LNCaP clone FGC (cell line): ENCODE data around the gene VAMP7.

Experiments
- DNase-seq: peaks from one replicate; pipeline ENCODE4 v3.0.0-alpha.2; 2011; ENCODE audit warnings: low read depth
- H3K4me3 ChIP-seq: 2 replicates; pipeline ENCODE4 v1.5.1; 2011; ENCODE audit warnings: mild to moderate bottlenecking, low read depth, low read length, control low read depth
- TF ChIP-seq, protein P1 (sequence below): IDR thresholded peaks from 2 replicates; pipeline ENCODE4 v1.5.1; 2012; ENCODE audit warnings: mild to moderate bottlenecking; ENCODE audit not compliant: control insufficient read depth, insufficient read depth; ENCODE audit errors: extremely low read depth

The VAMP7 gene

GRCh38 chrX:155870958-155871357 is 10.2 kb upstream of the VAMP7 start:
- TF ChIP-seq, protein P1, sequence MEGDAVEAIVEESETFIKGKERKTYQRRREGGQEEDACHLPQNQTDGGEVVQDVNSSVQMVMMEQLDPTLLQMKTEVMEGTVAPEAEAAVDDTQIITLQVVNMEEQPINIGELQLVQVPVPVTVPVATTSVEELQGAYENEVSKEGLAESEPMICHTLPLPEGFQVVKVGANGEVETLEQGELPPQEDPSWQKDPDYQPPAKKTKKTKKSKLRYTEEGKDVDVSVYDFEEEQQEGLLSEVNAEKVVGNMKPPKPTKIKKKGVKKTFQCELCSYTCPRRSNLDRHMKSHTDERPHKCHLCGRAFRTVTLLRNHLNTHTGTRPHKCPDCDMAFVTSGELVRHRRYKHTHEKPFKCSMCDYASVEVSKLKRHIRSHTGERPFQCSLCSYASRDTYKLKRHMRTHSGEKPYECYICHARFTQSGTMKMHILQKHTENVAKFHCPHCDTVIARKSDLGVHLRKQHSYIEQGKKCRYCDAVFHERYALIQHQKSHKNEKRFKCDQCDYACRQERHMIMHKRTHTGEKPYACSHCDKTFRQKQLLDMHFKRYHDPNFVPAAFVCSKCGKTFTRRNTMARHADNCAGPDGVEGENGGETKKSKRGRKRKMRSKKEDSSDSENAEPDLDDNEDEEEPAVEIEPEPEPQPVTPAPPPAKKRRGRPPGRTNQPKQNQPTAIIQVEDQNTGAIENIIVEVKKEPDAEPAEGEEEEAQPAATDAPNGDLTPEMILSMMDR = no peak

DNA sequence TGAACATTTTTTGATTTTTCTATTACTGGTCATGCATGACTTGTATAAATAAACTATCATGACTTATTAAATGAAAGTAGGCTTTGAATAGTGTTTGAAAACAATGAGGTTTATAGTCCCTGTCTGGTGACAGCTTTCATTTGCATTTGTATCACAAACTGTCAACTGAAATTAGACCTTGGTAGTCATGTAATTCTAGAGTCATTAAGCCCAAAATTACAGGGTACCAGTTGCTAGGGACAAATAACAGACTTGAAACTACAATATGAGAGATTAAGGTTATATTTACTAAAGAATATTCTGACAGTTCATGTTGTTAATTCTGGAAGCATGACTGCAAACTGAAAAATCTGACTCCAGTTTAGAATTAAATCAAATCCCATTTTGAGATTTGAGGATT is 9.2 kb upstream of the VAMP7 start:
- no peak overlapping the region for H3K4me3 ChIP-seq
- DNase-seq = no peak
- TF ChIP-seq, protein P1 = no peak

More at GRCh38 chrX:155870958-155871357, 10.2 kb upstream of the VAMP7 start:
- H3K4me3 ChIP-seq = no peak overlapping the region
- no peak for DNase-seq

GRCh38 chrX:155873188-155873587 is 8.0 kb upstream of the VAMP7 start:
- no peak for DNase-seq
- no peak overlapping the region for H3K4me3 ChIP-seq
- TF ChIP-seq, protein P1 = no peak

GRCh38 chrX:155874571-155875244 is 6.4 kb upstream of the VAMP7 start:
- TF ChIP-seq, protein P1 = no peak
- no peak overlapping the region for H3K4me3 ChIP-seq
- no peak for DNase-seq

DNA sequence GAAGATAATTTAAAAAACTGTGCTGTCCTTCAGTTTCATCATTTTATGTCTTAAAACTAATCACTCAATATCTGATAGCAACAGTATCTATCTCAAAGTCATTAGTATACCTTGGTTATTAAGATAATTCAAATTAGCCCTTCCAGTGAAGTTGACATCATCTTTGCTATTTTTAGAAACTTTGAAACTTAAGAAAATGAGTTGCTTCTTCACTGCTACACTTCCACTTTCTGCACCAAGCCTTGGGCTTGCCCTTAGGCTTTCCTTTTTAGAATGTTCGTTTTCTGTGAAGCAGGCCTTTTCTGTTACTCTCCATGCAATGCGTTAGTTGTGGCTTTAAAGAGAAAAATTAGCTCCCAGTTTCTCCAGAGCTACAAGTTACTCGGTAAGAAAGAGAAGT is 4.4 kb upstream of the VAMP7 start:
- H3K4me3 ChIP-seq = no peak overlapping the region
- no peak for DNase-seq
- TF ChIP-seq, protein P1 = no peak

DNA sequence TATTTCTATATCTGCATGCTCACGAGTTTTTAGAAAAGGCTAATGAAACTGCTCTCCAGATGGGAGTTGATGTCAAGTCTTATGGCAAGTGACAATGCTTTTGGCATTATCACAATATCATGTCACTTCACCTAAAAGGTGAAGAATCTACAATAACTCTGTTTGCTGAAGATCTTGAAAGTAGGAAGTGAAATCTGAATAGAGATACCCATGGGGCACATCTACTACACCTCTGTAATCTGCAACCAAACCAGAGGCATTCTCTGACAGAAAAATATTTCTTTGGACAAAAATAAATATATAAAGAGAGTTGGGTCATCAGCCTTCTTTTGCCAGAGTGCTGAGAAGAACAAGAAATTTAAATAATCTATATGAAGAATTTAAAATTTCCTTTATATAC is 3.9 kb upstream of the VAMP7 start:
- H3K4me3 ChIP-seq = no peak overlapping the region
- DNase-seq = no peak
- TF ChIP-seq, protein P1 = no peak

DNA sequence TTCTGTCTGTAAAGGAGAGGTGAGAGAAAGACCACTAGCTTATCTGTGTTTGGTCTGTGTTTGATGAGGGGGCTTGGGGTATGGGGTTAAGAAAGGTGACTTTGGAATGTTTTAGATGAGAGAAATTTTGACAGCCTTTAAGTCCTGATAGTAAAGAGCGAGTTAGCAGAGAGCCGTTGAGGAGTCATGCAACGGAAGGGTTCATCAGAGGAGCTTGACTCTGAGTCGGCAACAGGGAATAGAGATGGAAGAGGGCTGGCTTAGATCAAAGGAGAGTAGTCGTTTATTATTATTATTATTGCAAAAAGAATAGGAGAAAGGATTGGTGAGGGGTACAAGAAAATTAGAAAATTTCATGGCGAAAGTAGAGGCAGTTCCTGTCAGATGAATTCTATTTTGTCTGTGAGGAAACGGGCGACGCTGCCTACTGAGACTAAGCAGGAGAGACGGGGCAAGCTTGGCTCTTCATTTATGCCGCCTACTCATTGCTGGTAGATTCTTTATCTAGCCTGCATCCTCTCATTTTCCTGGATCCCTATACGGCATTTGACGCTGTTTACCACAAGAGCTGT is 473 bp upstream of the VAMP7 start:
- H3K4me3 ChIP-seq = peak overlapping the region; percentile 61
- no peak for DNase-seq
- TF ChIP-seq, protein P1 = no peak
